ENCODE results near the gene ING1.
A peak's percentile ranks its signal among the peaks of the same experiment; 100 is the strongest.
"Not testable (repeated sequence)": the region's sequence is repeated elsewhere in the genome, so short reads cannot be mapped to it uniquely, and the experiment has no call there.

The ING1 gene

GRCh38 chr13:110713642-110713952 is at the start of gene ING1:
ING1 (plus strand) TSS chr13:110713700; CDS start chr13:110714150, 450 bp downstream.
- DNase-seq: no peak

- DNase-seq: no peak
Observed at GRCh38 chr13:110664041-110664440, 49.5 kb upstream of the ING1 start.

- no peak for DNase-seq
Observed at GRCh38 chr13:110664673-110665072, 48.8 kb upstream of the ING1 start.

GRCh38 chr13:110665491-110666254 is 47.8 kb upstream of the ING1 start:
- DNase-seq: no peak

GRCh38 chr13:110666255-110666533 is 47.3 kb upstream of the ING1 start:
- no peak for DNase-seq

GRCh38 chr13:110669036-110669435 is 44.5 kb upstream of the ING1 start:
- DNase-seq: no peak

GRCh38 chr13:110669814-110670213 is 43.7 kb upstream of the ING1 start:
- DNase-seq: not testable (repeated sequence)

GRCh38 chr13:110676595-110677587 is 36.6 kb upstream of the ING1 start:
- DNase-seq: no peak

GRCh38 chr13:110677731-110678545 is 35.6 kb upstream of the ING1 start:
- DNase-seq: no peak

GRCh38 chr13:110680852-110681251 is 32.6 kb upstream of the ING1 start:
- peak; percentile 59 for DNase-seq

- DNase-seq: no peak
Observed at GRCh38 chr13:110681868-110682550, 31.5 kb upstream of the ING1 start.

GRCh38 chr13:110682746-110683145 is 30.8 kb upstream of the ING1 start:
- no peak for DNase-seq

GRCh38 chr13:110683203-110683883 is 30.2 kb upstream of the ING1 start:
- no peak for DNase-seq

GRCh38 chr13:110683921-110684320 is 29.6 kb upstream of the ING1 start:
- no peak for DNase-seq

GRCh38 chr13:110684388-110685056 is 29.0 kb upstream of the ING1 start:
- no peak for DNase-seq

- no peak for DNase-seq
Observed at GRCh38 chr13:110685305-110686020, 28.0 kb upstream of the ING1 start.

- DNase-seq: no peak
Observed at GRCh38 chr13:110687736-110688135, 25.8 kb upstream of the ING1 start.

- DNase-seq: no peak
Observed at GRCh38 chr13:110689041-110689440, 24.5 kb upstream of the ING1 start.

- no peak for DNase-seq
Observed at GRCh38 chr13:110689711-110690110, 23.8 kb upstream of the ING1 start.

GRCh38 chr13:110690516-110690915 is 23.0 kb upstream of the ING1 start:
- no peak for DNase-seq

GRCh38 chr13:110695774-110696173 is 17.7 kb upstream of the ING1 start:
- not testable (repeated sequence) for DNase-seq

Data from NCI-H69 (cell line).